OCI-LY3 (cell line): Measurements from ENCODE around the gene PIK3R5.

ENCODE experiments used
- H2AFZ ChIP-seq: fragments of 200-600, 300-600 bp; shearing (Covaris generic); 2 replicates; pipeline ENCODE4 v1.6.0; 2014; ENCODE audit warnings: antibody characterized with exemption, low read depth, low read length
- H3K27ac ChIP-seq: fragments of 200-600, 300-600 bp; sonication (generic); 2 replicates; pipeline ENCODE4 v1.5.1; 2014; ENCODE audit warnings: mild to moderate bottlenecking, low read length, moderate library complexity, mixed read lengths
- H3K27me3 ChIP-seq: fragments of 200-600, 300-600 bp; sonication (generic); 2 replicates; pipeline ENCODE4 v1.6.1; 2014; ENCODE audit warnings: low read depth, low read length, mixed read lengths
- H3K36me3 ChIP-seq: fragments of 200-600, 300-600 bp; sonication (generic); replicated peaks from 2 replicates; pipeline ENCODE3; 2014; ENCODE audit warnings: low read depth, low read length, mixed read lengths
- H3K4me1 ChIP-seq: fragments of 300-600, 200-600 bp; sonication (generic); 2 replicates; pipeline ENCODE4 v1.6.1; 2014; ENCODE audit warnings: low read length, mixed read lengths
- H3K4me2 ChIP-seq: fragments of 200-600, 300-600 bp; sonication (generic); 2 replicates; pipeline ENCODE4 v1.6.1; 2014; ENCODE audit warnings: low read length, mixed read lengths
- H3K4me3 ChIP-seq: fragments of 300-600, 200-600 bp; sonication (generic); 2 replicates; pipeline ENCODE4 v1.5.1; 2014; ENCODE audit warnings: antibody characterized with exemption, mild to moderate bottlenecking, low read length, moderate library complexity
- H3K79me2 ChIP-seq: fragments of 300-600, 200-600 bp; shearing (Covaris generic); 2 replicates; pipeline ENCODE4 v1.6.1; 2014; ENCODE audit warnings: mild to moderate bottlenecking, low read length, mixed read lengths
- H3K9ac ChIP-seq: fragments of 300-600, 200-600 bp; shearing (Covaris generic); 2 replicates; pipeline ENCODE4 v1.6.0; 2014; ENCODE audit warnings: mild to moderate bottlenecking, low read length, moderate library complexity
- H3K9me3 ChIP-seq: fragments of 200-600, 300-600 bp; shearing (Covaris generic); 2 replicates; pipeline ENCODE4 v1.6.1; 2014; ENCODE audit warnings: low read length, mixed read lengths; ENCODE audit not compliant: insufficient read depth
- H4K20me1 ChIP-seq: fragments of 200-600, 300-600 bp; sonication (generic); 2 replicates; pipeline ENCODE4 v1.6.1; 2016; ENCODE audit warnings: low read length, mixed read lengths; ENCODE audit not compliant: insufficient read depth
- CTCF ChIP-seq: fragments of 200-600, 300-600 bp; sonication (generic); IDR thresholded peaks from 2 replicates; pipeline ENCODE4 v1.5.1; 2014; ENCODE audit warnings: antibody characterized with exemption, low read length, low read depth
- EZH2phosphoT487 ChIP-seq: fragments of 200-600 bp; shearing (Covaris generic); IDR thresholded peaks from 2 replicates; pipeline ENCODE4 v1.6.1; 2018; ENCODE audit warnings: antibody characterized with exemption, mixed run types, low read depth

PIK3R5 gene

DNA sequence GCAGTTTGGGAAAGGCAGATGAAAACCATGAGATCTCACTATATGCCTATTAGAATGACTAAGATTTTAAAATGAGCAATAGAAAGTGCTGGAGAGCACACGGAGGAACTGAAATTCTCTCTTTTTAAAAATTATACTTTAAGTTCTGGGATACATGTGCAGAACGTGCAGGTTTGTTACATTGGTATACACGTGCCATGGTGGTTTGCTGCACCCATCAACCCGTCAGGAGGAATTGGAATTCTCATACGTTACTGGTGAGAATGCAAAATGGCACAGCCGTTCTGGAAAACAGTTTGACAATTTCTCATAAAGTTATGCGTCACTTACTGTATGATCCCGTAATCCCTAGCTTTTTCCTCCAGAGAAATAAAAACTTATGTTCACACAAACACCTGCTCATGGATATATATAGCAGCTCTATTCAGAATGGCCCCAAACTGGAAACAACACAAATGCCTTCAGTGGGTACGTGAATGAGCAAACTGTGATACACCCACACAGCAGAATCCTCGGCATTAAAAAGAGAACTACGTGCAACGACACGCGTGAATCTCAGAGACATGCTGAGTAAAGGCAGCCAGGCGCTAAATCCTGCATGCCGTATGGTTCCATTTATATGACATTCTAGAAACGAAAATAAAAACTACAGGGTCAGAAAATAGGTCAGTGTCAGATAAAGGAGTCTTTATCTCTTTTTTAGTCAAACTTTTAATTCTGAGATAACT lies 109.9 kb downstream of the PIK3R5 start:
- Histone ChIP-seq H3K9ac (peak overlapping the region; percentile 25; the same call in 1 of the 2 replicates), H3K4me3 (peak overlapping the region; percentile 40), H3K36me3 (peaks cover 5% of the 10 kb centered on the region), H3K27me3 (peaks cover 5% of the 10 kb centered on the region; the same call in 1 of the 2 replicates), H3K79me2 (no peaks in the 10 kb centered on the region), H3K4me1 (peaks cover 66% of the 10 kb centered on the region), H3K4me2 (peak overlapping the region; percentile 60), H4K20me1 (no peaks in the 10 kb centered on the region), H2AFZ (no peak overlapping the region), H3K27ac (peak overlapping the region; percentile 79), H3K9me3 (no peaks in the 10 kb centered on the region)
- TF ChIP-seq EZH2phosphoT487 (no peak), CTCF (no peak)

DNA sequence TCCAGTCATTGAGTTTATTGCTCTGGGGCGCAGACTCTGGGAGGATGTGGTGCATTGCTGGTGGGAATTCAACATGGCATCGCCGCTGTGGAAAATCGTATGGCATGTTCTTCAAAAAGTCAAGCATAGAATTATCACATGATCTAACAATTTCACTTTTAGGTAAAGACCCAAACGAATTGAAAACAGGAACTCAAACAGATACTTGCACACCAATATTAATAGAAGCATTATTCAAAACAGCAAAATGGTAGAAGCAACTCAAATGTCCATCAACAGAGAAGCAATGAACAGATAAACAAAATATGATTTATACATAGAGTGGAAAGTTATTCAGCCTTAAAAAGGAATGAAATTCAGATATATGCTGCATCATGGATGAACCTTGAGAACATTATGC lies 113.9 kb downstream of the PIK3R5 start:
- H3K79me2 ChIP-seq: no peaks in the 10 kb centered on the region
- H3K4me2 ChIP-seq: peak overlapping the region; percentile 41
- no peaks in the 10 kb centered on the region for H4K20me1 ChIP-seq
- no peaks in the 10 kb centered on the region for H3K27me3 ChIP-seq
- H2AFZ ChIP-seq: no peak overlapping the region
- H3K36me3 ChIP-seq: peaks cover 5% of the 10 kb centered on the region
- no peak overlapping the region for H3K9ac ChIP-seq
- TF ChIP-seq CTCF: no peak
- no peak for TF ChIP-seq EZH2phosphoT487
- no peaks in the 10 kb centered on the region for H3K9me3 ChIP-seq
- H3K27ac ChIP-seq: peak overlapping the region; percentile 31; the same call in 1 of the 2 replicates
- no peak overlapping the region for H3K4me3 ChIP-seq
- peaks cover 40% of the 10 kb centered on the region for H3K4me1 ChIP-seq

DNA sequence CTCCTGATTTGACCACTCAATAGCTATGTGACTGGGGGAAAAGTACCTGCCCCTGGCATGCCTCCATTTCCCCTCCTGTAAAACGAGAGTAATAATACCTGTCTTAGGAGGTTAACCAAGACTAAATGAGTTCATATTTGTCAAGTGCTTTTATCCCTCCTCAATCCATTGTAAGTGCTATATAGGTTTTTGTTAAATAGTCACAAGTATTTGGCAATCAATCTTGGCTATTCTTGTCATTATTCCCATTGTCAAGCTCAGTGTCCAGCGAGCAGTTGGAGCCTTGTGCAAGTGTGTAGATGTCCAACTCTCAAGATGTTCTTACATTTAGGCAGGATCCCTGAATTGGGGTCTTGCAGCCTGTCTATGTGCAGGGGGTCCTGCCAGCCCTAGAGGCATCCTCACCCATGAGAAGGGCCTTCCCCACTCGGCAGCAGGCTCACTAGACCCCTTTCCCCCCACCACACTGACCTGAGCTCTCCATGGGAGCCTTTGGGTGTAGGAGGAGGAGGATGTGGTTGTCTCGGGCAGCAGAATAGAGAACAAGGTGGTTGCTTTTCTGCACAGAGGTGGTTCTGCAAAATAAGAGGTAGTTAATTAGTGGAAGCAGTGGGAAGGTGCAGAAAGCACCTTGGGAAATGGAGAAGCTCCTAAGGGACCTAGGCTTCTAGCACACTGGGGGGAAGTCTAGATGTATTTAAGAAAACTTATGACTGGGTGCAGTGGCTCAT lies 116.0 kb downstream of the PIK3R5 start:
- no peak overlapping the region for H3K4me3 ChIP-seq
- H3K79me2 ChIP-seq: no peaks in the 10 kb centered on the region
- no peaks in the 10 kb centered on the region for H3K27me3 ChIP-seq
- peaks cover 5% of the 10 kb centered on the region for H3K36me3 ChIP-seq
- no peak overlapping the region for H3K27ac ChIP-seq
- no peaks in the 10 kb centered on the region for H3K9me3 ChIP-seq
- TF ChIP-seq CTCF (no peak), EZH2phosphoT487 (no peak)
- H3K4me1 ChIP-seq: peaks cover 20% of the 10 kb centered on the region
- no peak overlapping the region for H3K4me2 ChIP-seq
- no peak overlapping the region for H2AFZ ChIP-seq
- no peaks in the 10 kb centered on the region for H4K20me1 ChIP-seq
- H3K9ac ChIP-seq: no peak overlapping the region

DNA sequence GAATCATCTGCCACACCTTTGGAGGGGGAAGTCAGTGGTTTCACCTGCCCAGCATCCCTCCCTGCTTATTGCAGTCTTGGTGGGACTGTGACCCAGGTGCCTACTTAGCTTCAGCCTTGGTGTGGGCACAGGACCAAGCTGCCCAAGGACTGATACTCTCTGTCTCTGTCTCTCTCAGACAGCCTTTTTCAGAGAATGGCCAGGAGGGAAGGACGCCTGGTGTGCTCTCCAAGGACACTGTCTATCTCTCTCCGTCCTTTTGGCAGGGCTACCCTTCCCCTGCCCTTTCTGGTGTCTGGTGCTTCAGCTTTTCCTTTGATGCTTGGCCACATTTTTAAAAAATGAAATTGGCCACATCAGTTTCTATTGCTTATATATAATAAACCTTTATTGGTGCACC lies 117.6 kb downstream of the PIK3R5 start:
- no peak for TF ChIP-seq CTCF
- Histone ChIP-seq H3K4me1 (peaks cover 28% of the 10 kb centered on the region), H3K4me2 (no peak overlapping the region), H3K9ac (no peak overlapping the region), H2AFZ (no peak overlapping the region), H3K36me3 (peaks cover 5% of the 10 kb centered on the region), H3K79me2 (no peaks in the 10 kb centered on the region), H4K20me1 (no peaks in the 10 kb centered on the region), H3K27me3 (no peaks in the 10 kb centered on the region), H3K4me3 (no peak overlapping the region), H3K27ac (no peak overlapping the region), H3K9me3 (no peaks in the 10 kb centered on the region)
